Measurements from ENCODE around the gene GPBAR1.

Gene GPBAR1

DNA sequence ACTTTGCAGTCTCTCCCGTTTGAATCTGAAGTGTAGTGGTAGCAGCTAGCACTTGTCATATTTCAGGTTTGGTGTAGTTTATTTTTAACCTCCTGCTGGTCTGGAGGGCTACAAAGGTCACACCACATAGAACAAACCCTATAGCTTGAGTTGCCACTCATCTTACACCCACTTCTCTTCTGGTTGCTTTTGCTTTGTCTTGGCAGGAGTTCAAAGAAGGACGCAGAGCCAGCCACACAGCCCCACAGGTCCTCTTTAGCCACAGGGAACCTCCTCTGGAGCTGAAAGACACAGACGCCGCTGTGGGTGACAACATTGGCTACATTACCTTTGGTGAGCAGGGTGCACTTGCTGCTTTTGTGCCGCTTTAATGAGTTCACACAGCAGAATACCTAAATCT, 15.6 kb upstream of the GPBAR1 start:
- DNase-seq = no peak

DNA sequence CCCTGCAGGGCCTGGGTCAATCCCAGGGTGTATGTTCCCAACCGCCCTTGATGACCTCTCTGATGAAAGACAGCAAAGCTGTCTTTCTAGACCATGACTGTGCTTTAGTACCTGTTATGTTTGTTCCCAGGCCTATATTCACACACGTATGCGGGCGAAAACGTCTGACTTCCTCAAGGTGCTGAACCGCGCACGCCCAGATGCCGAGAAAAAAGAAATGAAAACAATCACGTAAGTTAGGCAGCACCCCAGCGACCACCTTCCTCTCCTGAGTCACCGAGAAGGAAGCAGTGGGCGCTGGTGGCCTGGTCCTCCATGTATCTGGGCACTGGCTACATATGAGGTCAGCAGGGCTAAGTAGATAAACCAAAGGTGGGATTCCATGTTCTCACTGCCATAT, 11.1 kb upstream of the GPBAR1 start:
- DNase-seq = no peak

DNA sequence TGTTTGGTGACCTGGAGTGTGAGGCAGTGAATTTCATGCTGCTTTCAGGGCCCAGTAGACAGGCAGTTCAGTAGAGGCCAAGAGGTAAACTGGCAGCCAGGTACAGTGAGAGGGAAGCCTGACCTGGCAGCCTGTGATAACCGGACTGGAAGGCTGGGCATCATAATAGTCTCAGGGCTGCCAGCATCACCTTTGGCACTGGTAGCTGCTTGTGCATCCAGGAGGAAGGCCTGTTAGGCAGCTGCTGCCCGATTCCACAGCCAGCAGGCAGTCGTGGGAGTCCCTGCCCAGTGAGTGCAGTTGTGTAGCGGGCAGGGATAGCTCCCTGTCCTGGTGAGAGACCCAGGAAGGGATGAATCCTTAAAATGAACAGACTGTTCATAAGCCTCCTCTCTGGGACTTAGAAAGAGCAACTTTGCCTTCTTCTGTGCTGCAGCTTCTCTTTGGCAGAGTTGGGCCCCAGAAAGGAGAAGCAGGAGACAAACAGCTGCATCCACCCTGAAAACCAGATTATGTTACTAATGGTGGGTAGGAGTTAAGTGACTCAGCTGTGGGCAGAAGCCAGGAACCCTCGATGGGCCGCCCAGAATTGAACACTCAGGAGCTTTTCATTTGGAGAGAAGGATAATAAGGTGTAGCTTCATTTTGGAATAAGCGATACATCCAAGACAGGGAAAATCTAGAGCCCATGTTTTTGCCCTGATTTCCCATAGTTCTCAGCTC, 8.1 kb upstream of the GPBAR1 start:
- no peak for DNase-seq

DNA sequence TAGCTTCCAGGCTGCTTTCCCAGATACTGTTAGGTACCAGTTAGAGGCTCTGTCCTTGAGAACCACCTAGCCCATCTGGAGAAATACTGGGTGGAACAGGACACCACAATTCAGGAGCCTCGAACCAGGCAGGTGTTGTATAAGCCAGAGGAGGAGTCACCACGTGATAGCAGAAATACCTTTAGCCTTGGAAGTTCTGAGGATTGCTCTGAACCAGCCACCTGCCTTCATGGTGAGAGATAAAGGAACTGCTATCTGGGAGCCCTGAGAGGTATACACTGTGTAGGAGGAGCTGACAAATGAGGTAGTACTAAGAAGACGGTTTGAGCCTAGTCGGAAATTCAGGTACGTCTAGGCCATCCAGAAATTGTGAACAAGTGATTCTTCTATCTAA, 7.6 kb upstream of the GPBAR1 start:
- no peak for DNase-seq

DNA sequence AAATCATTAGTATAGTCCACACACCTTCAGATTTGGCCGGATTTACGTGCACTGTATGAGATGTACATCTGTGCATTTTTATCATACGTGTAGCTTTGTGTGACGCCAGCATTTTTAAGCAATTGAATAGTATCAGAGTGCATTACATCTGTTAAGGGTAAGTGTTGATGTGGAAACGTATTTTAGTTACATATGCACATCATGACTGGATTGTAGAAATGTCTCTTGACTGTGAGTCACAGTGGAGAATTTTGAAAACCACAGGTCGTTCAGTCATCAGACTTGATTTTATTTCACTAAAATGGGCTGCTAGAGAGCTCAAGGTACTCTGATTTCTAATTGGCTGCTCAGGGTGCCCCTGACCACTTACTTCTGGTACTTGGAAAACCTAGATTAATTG, 5.4 kb upstream of the GPBAR1 start:
- DNase-seq = no peak

DNA sequence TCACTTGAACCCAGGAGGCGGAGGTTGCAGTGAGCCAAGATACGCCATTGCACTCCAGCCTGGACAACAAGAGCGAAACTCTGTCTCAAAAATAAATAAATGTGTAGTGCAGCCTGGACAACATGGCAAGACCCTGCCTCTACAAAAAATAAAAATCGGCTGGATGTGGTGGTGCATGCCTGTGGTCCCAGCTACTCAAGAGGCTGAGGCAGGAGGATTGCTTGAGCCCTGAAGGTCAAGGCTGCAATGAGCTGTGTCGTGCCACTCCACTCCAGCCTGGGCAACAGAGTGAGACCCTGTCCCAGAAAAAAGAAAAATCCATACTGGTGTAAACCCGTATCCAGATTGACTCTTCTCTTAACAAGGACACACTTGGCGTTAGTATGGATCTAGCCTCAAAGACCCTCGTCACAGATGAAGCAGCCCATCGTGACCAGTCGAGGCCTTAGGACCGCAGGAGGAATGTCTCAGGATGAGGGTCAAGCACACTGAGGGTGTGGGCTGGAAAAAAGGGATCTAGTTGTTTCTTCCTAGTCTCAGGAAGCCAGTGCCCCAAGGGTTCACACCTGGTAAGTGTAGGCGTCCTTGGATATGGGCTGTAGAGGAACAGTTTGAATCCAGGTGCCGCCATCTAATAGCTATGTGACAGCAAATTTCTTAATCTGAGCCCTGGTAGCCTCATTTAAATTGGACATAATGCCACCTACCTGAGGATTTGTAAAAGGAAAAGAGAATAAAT, 4.0 kb upstream of the GPBAR1 start:
- no peak for DNase-seq

DNA sequence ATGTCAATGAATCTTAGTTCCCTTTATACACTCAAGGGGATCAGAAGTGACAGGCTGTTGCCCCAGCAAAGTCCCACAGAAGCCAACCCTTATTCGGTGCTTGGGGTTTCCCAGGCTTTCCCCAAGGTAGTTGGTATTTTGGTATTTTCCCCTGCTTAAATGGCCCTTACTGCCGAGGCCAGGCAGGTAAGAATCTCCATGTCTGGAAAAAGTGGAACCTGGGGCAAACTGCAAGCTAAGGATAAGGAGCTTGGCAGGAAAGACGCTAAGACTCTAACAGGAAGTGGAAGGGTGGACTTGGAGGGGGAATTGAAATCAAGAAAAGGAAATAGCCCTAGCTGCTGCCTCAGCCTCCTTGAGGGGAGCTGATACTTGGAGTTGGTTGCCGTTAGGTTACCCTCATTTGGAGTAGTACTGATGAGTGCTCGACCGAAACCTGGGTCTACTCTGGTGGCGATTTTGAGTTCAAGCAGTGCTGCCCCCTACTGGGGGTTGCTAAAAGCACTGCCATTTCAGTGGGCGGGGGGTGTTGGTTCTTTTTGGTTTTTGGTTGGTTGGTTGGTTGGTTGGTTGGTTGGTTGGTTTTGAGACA, 3.3 kb upstream of the GPBAR1 start:
- DNase-seq = no peak

DNA sequence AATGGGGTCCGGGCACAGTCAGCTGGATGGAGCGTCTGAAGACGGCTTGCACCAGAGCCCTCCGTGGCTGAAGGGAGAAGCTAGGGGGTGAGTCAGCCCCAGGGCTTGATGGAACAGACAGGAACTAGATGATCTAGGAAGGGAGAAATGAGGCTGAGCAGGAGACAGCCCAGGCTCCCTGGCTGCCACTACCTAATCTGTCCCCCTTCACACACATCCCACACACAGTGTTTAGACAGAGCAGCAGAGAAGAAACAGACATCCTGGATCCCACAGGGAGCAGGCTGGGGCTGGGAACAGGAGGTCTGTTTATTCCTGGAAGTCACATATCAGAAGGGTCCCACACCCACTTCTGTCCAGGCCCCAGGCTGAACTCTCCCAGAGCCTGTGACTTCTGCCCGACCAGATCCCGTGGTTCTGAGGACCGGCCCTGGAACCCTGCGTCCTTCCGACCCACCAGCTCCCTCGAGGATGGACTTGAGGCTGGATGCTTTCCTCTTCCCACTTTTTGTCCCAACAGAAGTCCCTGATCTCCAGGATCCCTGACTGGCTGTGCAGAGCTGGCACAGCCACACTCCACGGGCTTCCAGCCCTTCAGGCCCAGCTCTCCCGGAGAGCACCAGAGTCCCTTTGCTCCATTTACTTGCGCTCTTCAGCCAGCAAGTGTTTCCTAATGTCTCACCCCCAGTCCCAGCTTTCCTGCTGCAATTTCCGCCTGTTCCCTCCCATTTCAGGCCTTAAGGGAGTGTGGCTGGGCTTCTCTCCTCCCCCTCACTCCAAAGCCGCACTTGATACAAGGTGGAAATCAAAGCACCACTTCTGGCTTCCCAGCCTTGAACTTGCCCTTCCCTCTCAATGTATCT, 1.5 kb upstream of the GPBAR1 start:
- no peak for DNase-seq

DNA sequence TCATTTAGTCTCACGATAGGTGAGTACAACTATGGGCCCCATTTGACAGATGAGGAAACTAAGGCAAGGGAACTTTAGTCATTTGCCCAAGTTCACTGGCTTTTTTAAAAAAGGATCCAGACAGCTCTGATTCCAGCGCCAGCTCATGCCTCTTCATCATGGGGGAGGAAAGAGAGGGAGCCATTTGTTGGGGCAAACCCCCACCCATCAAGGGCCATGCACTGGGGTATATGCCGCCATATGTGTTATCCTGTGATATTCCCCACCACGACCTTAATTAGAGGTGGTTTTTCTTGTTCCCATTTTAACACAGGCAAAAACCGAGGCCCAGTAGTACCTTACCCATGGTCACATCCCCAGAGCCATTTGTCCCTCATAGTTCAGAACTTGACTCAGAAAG, 649 bp upstream of the GPBAR1 start:
- DNase-seq = no peak

DNA sequence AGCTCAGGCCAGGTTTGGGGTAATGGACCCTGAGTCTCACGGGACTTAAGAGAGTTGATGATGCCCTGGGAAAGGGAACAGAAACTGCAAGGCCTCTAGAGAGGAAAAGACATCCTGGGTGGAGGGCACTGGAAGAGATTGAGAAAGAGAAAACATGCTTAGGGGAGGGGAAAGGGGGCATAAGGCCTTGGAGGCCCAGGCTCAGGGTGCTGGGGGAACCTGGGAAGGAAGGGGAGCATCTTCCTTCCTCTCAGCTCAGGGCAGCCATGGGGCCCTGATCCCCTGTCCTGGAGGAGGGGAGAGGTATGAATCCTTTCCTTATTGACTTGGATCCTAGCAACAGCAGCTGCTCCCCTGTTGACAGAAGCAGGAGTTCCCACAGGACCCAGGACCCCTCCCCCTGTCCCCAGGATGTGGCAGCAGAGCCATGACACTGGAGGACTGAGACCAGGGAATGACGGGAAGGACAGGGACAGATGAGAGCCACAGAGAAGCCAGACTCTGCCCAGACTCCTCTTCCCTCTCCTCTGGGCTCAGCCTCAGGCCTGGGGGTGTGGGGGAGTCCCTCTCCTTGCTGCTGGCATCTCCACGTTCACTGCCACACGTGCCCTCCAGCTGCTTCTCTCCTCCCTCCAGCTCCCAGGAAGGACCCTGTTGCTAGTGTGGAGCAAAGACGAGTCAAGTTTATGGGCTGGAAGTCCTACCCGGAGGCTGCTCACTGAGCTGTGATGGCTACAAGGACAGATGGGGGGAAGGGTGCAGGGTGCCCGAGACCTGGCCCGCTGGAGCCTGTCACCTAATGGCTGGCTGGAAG, 815 bp downstream of the GPBAR1 start:
- DNase-seq = peak; percentile 5

DNA sequence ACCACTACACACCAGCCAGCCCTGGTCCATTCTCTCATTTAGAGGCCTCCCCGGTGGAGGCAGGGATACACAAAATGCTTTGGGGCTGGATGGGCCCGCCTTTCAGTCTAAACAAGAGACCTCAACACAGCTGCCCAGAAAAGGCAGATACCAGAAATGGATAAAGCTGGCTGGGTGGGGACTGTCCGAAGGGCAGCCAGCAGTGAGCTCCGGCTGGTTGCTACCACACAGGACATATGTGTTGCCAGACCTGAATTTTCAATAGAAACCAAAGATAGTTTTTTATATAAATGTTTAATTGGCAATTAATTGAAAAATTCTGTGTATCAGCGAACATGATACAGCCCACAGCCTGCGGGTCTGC, 1.4 kb downstream of the GPBAR1 start:
- no peak for DNase-seq

DNA sequence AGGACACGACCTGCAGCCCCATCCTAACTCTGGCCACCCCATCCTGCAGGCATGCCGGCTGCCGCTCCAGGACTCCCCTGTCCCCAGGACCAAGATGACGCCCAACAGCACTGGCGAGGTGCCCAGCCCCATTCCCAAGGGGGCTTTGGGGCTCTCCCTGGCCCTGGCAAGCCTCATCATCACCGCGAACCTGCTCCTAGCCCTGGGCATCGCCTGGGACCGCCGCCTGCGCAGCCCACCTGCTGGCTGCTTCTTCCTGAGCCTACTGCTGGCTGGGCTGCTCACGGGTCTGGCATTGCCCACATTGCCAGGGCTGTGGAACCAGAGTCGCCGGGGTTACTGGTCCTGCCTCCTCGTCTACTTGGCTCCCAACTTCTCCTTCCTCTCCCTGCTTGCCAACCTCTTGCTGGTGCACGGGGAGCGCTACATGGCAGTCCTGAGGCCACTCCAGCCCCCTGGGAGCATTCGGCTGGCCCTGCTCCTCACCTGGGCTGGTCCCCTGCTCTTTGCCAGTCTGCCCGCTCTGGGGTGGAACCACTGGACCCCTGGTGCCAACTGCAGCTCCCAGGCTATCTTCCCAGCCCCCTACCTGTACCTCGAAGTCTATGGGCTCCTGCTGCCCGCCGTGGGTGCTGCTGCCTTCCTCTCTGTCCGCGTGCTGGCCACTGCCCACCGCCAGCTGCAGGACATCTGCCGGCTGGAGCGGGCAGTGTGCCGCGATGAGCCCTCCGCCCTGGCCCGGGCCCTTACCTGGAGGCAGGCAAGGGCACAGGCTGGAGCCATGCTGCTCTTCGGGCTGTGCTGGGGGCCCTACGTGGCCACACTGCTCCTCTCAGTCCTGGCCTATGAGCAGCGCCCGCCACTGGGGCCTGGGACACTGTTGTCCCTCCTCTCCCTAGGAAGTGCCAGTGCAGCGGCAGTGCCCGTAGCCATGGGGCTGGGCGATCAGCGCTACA, 2.1 kb downstream of the GPBAR1 start:
- DNase-seq = no peak

DNA sequence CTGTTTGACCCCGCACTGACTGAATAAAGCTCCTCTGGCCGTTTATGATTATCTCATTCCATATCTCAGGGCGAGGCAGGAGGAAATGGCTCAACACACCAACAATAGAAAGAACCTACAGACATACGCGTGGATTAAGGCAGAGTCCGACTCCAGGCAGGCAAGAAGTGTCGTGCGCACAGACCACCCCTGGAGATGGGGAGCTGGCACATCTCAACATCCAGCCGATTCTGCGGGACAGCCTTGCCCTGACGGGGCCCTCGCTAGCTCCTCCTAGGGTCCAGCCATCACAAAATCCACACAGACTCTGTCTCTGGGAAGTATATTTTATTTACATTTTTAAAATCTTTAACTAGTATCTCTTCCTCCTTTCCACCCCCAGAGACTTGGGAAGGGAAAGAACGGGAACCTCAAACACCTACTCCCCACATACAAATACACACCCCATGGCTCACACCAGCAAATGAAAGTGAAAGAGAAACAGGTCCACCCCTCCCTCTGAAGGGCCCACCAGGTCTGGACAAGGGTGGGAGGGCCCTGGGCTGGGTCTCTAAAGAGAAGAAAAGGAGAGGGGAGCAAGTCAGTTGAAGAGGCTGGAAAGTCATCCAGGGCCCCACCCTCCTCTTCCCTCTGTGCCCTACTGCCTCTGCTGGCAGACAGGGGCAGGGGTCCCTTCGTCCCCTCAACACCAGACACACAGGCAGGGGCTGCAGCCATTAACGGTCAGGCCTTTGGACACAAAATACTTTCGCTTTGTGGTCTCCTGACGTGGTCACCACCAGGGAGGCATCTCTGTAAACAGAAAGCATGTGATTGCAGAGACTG, 3.2 kb downstream of the GPBAR1 start:
- DNase-seq = no peak

DNA sequence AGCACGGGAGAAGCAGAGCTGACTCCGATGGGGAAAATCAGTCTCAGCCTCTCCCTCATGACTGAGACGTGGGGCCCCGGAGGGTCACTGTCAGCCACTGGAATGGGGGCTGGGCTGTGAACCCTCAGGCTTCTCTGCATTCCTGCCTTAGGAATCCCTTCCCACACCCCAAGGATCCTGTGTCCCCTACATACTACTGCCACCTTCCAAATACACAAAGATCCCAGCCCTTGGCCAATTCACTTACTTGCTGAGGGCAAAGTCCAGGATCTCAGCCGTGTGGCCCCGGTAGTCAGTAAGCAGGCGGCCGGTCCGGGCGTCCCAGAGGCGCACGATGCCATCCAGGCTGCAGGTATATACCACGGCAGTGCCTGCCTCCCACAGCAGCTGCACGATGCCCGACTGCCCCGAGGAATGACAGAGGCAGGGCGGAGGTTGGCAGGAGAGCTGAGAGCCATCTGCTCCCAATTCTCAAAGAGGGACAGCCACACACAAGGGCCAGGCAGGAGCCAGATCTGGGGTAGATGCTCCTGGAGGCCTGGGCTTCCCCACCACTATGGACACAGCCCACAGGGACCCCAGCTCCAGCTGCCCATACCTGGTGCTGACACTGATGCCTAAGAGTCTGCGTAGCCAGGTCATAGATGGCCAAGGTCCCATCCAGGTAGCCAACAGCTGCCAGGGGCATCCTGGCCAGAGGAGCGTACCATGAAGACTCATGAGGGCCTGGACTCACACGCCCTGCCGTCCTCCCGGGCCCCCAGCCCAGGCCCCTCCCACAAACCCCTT, 4.2 kb downstream of the GPBAR1 start:
- no peak for DNase-seq

DNA sequence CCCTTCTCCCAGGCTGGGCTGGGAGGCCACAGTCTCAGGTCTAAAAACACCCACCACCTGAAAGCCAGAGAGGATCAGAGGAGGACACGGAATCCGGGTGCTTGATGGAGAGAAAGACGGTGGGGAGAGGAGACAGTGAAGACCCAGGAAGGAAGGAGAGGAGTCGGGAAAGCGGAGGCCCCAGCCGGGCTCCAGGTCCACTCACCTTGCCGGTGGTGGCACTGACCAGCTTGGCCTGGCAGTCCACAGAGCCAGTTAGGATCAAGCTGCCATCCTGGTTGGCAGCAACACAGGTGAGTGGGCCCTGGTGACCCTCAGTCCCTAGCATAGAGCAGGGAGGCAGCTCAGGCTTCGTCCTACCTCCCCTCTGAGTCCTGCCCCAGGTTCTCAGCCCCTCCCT, 4.8 kb downstream of the GPBAR1 start:
- no peak for DNase-seq

DNA sequence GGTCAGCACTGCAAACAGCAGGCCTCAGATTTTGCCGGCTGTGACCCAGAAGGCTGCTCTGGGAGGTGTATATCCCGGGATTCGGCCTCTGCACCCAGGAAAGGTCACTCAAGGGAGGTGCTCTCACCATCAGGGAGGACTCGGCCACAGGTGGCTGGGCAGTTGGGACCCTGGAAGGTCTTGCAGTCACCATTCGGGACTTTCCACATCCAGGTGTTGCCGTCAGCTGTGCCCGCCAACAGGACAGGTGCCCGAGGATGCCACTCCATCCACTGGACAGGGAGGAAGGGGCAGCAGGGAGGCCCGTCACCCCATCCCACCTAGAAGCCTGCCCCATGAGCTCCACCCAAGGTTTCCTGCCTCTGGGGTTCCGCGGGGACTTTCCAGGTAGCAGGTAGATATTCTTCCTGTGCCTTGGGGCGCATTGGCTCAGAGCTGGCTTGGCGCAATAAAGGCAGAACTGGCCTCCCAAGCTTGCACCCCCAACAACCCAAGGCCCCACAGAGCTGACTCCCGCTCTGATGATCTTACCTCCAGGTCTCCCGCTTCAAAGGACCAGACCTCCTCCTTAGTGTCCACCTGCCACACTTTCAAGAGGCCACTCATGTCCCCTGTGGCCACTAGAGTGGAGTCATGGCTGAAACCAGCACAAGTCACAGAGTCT, 5.6 kb downstream of the GPBAR1 start:
- DNase-seq = no peak

DNA sequence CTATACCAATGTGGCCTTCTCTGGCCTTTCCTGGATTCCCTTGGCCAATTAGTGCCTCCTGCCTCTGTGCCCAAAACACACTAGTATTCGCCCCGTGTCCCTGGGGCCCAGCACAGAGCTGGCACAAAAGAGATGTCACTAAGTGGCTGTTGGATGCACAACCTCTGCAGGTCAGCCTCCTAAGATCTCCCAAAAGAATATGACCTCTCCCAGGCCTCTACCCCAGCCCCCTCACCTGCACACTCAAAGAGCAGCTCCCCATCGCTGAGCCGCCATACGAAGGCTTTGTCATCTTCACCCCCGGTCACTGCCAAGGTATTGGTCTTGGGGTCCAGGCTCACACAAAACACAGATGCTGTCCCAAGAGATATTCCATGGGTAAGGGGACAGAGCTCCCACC, 6.4 kb downstream of the GPBAR1 start:
- DNase-seq = no peak

DNA sequence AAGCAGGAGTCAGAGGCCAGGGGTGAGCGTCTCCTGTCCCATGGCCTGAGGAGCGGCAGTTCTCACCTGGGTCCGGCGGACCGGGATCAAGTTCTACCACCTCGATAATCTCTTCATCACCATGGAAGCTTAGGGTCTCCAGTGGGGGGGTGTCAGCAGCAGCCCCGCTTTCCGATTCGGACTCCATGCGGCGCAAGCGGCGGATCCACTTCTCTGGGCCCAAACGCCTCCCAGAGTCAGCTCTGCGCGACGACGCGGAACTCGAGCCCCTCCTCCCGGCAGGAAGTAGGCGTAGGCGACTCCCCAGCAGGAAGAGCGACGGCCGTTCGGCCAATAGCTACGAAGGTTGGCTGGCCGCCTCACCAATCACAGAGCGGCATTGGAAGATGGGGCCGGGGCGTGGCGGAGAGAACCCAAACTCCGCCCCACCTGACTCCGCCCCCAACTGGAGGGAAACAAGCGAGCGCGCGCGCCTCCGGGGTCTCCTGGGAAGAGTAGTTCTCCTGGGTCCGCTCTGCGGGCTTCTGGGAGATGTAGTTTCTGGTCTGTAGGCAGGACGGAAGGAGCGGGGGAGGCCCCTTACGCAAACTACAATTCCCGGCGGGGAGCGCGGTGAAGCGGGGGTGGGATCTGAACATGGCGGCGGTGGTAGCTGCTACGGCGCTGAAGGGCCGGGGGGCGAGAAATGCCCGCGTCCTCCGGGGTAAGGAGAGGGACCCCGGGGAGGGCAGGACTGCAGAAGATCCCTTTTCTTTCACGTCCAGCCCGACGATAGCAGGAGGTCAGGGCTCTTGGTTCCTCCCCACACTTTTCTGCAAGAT, 9.3 kb downstream of the GPBAR1 start, which contains the start of the genes AAMP and PNKD:
Gene AAMP, minus strand, starts transcription at position 238 of the 821 bp plus-strand sequence. Its CDS starts 51 bp downstream, at position 187.
Gene PNKD, plus strand, starts transcription at position 620 of the 821 bp plus-strand sequence. Its CDS starts 17 bp downstream, at position 637.
- DNase-seq = peak; percentile 99

Data from NCI-H2171 (cell line).